Measurements from ENCODE around the gene CEP41.

DNA sequence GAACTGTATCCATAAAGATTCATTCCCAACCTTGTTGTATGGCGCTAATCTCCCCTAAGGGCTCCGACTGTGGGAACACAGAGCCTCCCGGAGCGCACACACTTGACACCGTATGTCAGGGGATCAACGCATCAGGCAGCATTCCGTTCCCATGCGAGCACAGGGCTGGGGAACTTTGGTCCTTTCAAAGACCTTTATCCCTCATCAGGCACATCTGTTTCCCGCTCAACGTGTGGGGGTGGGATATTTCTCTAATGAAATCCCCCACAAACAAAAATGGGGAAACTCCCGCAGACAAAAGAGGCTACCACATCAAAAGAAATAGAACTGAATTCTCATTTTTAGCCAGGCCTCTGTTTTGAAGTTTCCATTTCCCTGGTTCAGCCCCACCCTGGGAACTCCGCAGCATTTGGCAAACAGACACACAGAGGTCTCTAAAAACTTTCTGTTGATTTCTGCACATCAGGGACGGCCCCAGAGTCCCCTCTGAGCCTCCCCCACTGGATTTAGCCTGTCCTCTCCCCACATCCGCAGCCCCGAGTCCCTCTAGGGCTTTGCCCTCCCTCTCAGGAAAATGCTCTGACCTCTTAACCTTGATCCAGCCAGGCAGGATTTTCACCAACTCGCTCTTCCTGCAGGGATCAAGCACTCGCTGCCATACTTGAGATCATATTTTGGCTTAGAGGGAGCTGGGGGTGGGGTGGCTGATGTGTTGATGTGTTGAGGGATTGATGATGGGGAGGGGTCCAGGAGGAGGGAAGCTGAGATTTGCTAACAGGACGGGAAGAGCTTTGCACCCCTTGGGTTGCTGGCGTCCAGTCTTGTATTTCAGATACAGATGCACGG lies 89.6 kb downstream of the CEP41 start:
- TF ChIP-seq, protein P1, sequence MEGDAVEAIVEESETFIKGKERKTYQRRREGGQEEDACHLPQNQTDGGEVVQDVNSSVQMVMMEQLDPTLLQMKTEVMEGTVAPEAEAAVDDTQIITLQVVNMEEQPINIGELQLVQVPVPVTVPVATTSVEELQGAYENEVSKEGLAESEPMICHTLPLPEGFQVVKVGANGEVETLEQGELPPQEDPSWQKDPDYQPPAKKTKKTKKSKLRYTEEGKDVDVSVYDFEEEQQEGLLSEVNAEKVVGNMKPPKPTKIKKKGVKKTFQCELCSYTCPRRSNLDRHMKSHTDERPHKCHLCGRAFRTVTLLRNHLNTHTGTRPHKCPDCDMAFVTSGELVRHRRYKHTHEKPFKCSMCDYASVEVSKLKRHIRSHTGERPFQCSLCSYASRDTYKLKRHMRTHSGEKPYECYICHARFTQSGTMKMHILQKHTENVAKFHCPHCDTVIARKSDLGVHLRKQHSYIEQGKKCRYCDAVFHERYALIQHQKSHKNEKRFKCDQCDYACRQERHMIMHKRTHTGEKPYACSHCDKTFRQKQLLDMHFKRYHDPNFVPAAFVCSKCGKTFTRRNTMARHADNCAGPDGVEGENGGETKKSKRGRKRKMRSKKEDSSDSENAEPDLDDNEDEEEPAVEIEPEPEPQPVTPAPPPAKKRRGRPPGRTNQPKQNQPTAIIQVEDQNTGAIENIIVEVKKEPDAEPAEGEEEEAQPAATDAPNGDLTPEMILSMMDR (IDR thresholded peaks at IDR 0.05): no peak
- TF ChIP-seq POLR2A (IDR thresholded peaks at IDR 0.05): no peak

All from lower leg skin (tissue), 3 donors.